HG03558 (cell line): ENCODE results near the gene ADGRL3.

Experiments
- ATAC-seq: cut with Tn5 transposase; IDR thresholded peaks from one replicate; pipeline ENCODE4 v1.9.1; 2021; ENCODE audit warnings: moderate number of reproducible peaks; ENCODE audit not compliant: unreplicated experiment; ENCODE audit errors: extremely low read depth

ADGRL3 gene

GRCh38 chr4:62006108-62006507 lies 806.0 kb downstream of the ADGRL3 start:
- no peak for ATAC-seq

DNA sequence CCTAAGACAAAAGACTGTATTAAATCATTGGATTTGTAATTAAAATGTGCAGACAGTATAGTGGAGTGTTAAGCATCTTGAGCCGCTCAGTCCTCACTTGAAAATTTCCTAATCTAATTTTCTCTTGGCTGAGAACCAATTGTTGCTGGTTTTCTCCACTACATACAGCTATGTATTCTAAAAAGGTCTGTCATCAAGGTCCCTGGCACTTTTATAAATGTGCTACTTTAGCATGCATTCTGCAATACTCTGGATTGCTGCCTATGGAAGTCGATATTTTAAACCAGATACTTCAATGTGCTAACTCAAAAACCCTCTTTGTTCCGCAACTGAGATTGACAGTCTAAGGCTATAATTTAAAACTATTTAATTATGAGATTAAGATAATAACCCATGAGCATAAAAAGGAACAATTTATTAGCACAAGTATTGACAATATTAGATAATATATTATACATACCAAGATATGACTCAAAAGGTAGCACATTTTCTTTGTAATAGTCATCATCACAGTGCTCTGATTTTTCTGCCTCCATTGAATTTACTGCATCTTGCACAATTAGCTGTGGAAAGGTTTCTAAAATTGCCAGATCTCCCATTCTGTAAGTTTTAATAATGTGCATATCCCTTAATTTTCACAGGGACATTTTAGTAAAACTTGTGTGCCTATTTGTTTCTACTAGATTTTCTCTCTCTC lies 815.1 kb downstream of the ADGRL3 start:
- ATAC-seq, result no peak

DNA sequence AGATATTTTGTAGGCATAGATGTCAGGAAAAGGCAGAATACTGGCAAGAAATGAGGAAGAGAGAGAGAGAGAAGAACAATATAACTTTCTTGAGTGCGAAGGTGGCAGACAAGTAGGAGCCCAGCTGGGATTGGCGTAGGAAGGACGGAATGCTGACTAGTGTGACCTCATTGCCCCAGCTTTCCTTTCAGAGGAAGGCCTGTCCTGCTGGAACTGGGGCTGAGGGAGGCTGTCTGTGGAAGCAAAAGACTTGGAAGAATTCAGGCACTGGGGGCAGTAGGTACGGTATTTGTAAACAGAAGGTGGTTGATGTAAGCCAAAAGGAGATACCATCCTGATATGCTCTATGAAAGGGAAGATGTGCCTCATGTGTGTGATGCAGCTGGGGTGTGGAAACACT lies 818.4 kb downstream of the ADGRL3 start:
- ATAC-seq, result no peak

DNA sequence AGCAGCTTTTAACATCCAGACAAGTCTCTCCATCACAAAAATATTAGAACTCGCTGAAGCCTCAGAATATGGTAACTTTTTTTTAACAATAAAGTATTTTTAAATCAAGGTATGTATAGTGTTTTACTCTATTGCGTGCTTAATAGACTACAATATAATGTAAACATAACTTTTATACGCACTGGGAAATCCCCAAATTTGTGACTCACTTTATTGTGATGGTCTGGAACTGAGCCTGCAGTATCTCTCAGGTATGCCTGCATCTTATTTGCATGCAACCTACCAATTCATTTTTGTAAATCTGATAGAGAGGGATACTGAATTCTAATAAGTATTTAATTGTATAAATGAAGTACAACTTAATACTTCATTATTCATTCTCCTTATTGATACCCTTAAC lies 823.5 kb downstream of the ADGRL3 start:
- no peak for ATAC-seq

DNA sequence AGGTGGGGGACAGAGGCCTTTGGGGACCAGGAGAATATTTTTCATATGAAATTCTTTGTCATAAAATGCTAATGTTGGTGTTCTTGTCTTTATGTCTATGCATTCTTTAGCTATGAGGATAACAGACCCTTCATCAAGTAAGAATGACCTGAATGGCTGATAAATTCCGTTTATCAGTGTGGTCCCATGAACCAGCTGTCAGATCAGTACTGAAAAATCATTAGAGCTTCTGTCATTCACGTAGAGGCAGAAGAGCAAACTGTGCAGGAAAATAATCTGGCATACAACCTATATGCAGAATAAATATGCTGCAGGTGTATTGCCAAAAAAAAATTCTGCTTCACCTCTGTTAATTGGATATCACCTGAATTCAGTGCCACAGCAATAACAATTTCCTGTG lies 828.6 kb downstream of the ADGRL3 start:
- ATAC-seq, result no peak

DNA sequence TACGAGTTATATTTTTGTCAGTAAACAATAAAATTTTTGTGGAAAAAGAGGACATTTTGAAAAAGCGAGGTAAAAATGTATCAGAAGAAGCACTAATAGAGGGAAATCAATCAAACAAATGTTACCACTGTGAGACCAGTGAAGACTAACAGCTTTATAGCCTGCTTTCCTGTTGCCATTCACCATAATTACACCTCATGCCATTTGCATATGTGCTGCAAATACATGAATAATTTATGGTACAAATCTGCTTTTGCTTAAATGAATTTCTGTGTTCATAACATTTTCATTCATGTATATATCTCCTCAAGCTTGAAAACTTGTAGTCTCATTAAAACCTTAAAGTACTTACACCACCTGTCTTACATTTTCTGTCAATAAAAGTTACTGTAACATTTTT lies 830.8 kb downstream of the ADGRL3 start:
- no peak for ATAC-seq

- ATAC-seq, result no peak
Measured at GRCh38 chr4:62037571-62037970, 837.4 kb downstream of the ADGRL3 start.

- no peak for ATAC-seq
Measured at GRCh38 chr4:62051332-62051731, 851.2 kb downstream of the ADGRL3 start.

DNA sequence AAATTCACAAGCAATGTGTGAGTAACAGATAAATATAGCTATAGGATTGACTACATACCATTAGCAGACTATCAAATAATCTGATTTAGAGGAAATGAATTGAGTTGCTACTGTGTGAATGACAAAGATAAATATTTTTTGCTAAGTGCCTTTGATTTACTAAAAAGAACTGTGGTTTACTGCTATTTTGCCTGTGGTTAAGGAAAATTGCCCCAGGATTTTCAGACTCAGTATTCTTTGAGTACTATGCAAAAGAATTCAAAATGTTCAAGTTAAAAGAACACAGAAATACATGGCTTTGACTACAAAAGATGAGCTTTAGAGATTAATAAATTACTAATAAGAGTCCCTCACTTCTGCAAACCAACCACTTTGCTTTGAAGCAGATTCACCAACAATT lies 853.8 kb downstream of the ADGRL3 start:
- no peak for ATAC-seq

DNA sequence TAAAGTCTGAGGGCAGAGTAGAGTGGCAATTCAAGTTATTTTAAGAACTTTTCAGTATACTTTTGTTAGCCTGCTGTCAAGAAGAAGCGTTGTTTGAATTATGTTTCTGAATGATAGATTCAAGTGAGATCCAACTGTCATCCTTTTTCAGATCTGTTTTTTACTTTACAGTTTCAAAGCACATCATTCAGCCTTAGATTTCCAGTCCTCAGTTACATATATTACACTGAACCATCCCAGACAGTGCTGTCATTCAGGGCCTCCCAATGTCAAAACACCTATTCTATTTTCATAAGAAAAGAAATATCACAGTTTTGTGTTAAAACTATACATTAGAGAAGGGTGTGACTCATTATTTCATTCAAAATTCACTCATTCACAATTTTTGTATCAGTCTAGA lies 856.9 kb downstream of the ADGRL3 start:
- ATAC-seq, result no peak

DNA sequence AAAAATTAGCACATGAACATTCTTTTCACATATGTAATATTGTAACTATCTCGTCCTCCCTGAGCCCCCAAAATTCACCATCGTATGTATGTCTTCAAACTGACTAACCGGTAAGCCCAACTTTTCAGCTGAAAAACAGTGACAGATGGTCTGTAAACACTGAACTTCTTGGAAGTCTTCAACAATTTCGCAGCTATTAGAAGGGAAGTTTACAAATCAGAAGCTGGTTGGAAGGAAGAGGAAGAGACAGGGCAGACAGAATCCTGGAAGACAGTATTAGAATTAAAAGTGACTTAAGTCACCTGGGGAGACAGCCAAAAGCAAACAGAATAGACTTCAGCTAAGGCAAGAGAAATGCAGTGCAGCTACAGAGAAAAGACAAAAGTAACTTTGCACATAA lies 858.4 kb downstream of the ADGRL3 start:
- ATAC-seq, result no peak

- no peak for ATAC-seq
Measured at GRCh38 chr4:62070291-62070852, 870.2 kb downstream of the ADGRL3 start.

- ATAC-seq, result no peak
Measured at GRCh38 chr4:62075089-62075488, 875.0 kb downstream of the ADGRL3 start.

DNA sequence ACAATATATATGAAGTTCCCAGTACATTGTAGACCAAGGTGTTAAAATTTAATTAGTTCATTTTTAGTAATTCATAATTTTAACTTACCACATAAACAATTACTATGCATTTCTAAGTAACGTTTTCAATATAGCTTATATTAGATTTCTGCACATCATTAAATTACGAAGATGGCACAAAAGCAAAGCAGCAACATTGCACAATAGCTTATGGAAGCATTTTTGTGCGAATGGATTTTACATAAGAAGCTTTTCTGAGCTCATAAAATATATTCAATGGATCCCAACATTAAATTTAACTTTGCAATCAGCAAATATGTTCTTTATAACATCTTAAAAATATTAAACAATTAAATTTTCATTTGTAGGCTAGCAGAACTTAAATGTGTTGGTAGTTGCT lies 875.4 kb downstream of the ADGRL3 start:
- ATAC-seq, result no peak

GRCh38 chr4:62077406-62077805 lies 877.3 kb downstream of the ADGRL3 start:
- ATAC-seq, result no peak

GRCh38 chr4:62080431-62080830 lies 880.3 kb downstream of the ADGRL3 start:
- ATAC-seq, result no peak

GRCh38 chr4:62087706-62088105 lies 887.6 kb downstream of the ADGRL3 start:
- no peak for ATAC-seq

DNA sequence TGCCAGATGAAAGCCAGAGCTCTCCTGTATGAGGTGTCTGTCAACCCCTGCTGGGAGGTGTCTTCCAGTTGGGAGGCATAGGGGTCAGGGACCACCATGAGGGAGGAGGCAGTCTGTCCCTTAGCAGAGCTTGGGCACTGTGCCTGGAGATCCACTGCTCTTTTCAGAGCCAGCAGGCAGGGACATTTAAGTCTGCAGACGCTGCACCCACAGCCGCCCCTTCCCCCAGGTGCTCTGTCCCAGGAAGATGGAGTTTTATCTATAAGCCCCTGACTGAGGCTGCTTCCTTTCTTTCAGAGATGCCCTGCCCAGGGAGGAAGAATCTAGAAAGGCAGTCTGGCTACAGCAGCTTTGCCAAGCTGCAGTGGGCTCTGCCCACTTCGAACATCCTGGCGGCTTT lies 893.6 kb downstream of the ADGRL3 start:
- no peak for ATAC-seq

GRCh38 chr4:62096881-62097280 lies 896.8 kb downstream of the ADGRL3 start:
- no peak for ATAC-seq

DNA sequence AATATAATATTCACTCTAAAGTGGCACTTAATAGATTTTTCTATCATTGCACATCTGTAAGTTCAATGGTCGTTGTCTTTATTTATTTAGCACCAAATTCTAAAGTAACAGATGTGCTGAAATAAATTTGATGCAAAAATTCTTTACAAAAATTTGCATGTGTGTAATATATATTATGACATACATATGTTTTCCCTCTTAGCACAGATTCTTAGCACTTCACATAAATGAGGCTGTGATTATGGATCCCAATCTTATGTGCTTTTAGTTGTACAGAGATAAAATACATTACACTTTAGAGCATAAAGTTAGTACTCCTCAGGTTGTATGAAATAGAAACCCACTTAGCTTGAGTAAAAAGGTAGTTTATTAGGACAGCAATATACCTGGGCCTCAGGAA lies 915.1 kb downstream of the ADGRL3 start:
- ATAC-seq, result no peak

DNA sequence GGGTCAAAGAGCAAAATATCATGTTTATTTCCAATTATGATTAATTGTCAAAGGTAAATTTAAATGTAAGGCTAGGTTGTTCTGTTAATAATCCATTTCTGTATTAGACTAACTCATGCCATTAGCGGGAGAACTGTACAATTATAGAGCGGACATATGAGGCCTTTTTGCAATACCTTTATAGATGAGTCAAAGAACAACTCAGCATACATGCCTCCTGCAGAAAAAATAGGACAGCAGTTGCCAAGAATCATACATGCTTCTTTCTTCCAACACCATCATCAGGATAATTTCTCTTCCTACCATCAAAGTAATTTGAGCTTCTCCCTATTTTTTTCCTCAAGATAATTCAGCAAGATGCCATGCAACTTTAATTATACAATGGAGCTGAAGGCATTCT lies 917.8 kb downstream of the ADGRL3 start:
- no peak for ATAC-seq

- no peak for ATAC-seq
Measured at GRCh38 chr4:62118558-62118957, 918.4 kb downstream of the ADGRL3 start.
